Liver (tissue), 3 donors: ENCODE measurements around the gene USF2.

Source experiments
- CTCF ChIP-seq: fragments of 150-350 bp; IDR thresholded peaks from 2 replicates; pipeline ENCODE4 v1.5.1; 2017; ENCODE audit warnings: improper control_type of control experiment, low read depth, low read length; ENCODE audit not compliant: missing input control
- EGR1 ChIP-seq, 2 donors: IDR thresholded peaks; 2 replicates each; pipeline ENCODE4 v1.6.1; 2016 to 2018; ENCODE audit warnings: antibody characterized with exemption in 2 of 2, low read depth in 2 of 2
- HNF4G ChIP-seq: IDR thresholded peaks from 2 replicates; pipeline ENCODE4 v1.6.1; 2016; ENCODE audit warnings: antibody characterized with exemption
- JUND ChIP-seq, 2 donors: IDR thresholded peaks; 2 replicates each; pipeline ENCODE4 v1.6.1; 2016; ENCODE audit warnings: antibody characterized with exemption in 2 of 2
- NR2F2 ChIP-seq: IDR thresholded peaks from 2 replicates; pipeline ENCODE4 v1.6.1; 2016; ENCODE audit warnings: antibody characterized with exemption
- RAD21 ChIP-seq, 2 donors: IDR thresholded peaks; 2 replicates each; pipeline ENCODE4 v1.6.1; 2016; ENCODE audit warnings: antibody characterized with exemption in 2 of 2, mild to moderate bottlenecking in 2 of 2
- RXRA ChIP-seq, 2 donors: IDR thresholded peaks; 2 replicates each; pipeline ENCODE4 v1.6.1; 2017 to 2018; ENCODE audit warnings: antibody characterized with exemption in 2 of 2, mild to moderate bottlenecking in 1 of 2
- SP1 ChIP-seq: IDR thresholded peaks from 2 replicates; pipeline ENCODE4 v1.6.1; 2018; ENCODE audit warnings: antibody characterized with exemption, mild to moderate bottlenecking
- TAF1 ChIP-seq: conservative IDR thresholded peaks from 2 replicates; pipeline ENCODE4 v1.6.1; 2016; ENCODE audit warnings: antibody characterized with exemption, mild to moderate bottlenecking
- YY1 ChIP-seq: IDR thresholded peaks from 2 replicates; pipeline ENCODE4 v1.6.1; 2016; ENCODE audit warnings: antibody characterized with exemption, mild to moderate bottlenecking
- TF ChIP-seq, protein P1 (sequence below): IDR thresholded peaks from 2 replicates; pipeline ENCODE4 v1.6.1; 2016; ENCODE audit warnings: antibody characterized with exemption, mild to moderate bottlenecking
- TF ChIP-seq, protein P2 (sequence below): IDR thresholded peaks from 2 replicates; pipeline ENCODE4 v1.6.1; 2016; ENCODE audit warnings: antibody characterized with exemption
- TF ChIP-seq, protein P3 (sequence below): IDR thresholded peaks from 2 replicates; pipeline ENCODE4 v1.6.1; 2016; ENCODE audit warnings: antibody characterized with exemption
- donor health status: healthy.
- donor health status: healthy.

- TF ChIP-seq SP1 (peak; percentile 76), CTCF (no peak), YY1 (no peak), RXRA (IDR thresholded peaks at IDR 0.05) (peak; percentile 80 to 85), EGR1 (IDR thresholded peaks at IDR 0.05; ENCODE audit: low read depth in 2 of 2) (no peak), NR2F2 (peak; percentile 36), HNF4G (no peak), RAD21 (IDR thresholded peaks at IDR 0.05) (no peak), TAF1 (no peak), JUND (IDR thresholded peaks at IDR 0.05) (no peak)
- TF ChIP-seq, protein P1, sequence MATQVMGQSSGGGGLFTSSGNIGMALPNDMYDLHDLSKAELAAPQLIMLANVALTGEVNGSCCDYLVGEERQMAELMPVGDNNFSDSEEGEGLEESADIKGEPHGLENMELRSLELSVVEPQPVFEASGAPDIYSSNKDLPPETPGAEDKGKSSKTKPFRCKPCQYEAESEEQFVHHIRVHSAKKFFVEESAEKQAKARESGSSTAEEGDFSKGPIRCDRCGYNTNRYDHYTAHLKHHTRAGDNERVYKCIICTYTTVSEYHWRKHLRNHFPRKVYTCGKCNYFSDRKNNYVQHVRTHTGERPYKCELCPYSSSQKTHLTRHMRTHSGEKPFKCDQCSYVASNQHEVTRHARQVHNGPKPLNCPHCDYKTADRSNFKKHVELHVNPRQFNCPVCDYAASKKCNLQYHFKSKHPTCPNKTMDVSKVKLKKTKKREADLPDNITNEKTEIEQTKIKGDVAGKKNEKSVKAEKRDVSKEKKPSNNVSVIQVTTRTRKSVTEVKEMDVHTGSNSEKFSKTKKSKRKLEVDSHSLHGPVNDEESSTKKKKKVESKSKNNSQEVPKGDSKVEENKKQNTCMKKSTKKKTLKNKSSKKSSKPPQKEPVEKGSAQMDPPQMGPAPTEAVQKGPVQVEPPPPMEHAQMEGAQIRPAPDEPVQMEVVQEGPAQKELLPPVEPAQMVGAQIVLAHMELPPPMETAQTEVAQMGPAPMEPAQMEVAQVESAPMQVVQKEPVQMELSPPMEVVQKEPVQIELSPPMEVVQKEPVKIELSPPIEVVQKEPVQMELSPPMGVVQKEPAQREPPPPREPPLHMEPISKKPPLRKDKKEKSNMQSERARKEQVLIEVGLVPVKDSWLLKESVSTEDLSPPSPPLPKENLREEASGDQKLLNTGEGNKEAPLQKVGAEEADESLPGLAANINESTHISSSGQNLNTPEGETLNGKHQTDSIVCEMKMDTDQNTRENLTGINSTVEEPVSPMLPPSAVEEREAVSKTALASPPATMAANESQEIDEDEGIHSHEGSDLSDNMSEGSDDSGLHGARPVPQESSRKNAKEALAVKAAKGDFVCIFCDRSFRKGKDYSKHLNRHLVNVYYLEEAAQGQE, result no peak
- TF ChIP-seq, protein P2, sequence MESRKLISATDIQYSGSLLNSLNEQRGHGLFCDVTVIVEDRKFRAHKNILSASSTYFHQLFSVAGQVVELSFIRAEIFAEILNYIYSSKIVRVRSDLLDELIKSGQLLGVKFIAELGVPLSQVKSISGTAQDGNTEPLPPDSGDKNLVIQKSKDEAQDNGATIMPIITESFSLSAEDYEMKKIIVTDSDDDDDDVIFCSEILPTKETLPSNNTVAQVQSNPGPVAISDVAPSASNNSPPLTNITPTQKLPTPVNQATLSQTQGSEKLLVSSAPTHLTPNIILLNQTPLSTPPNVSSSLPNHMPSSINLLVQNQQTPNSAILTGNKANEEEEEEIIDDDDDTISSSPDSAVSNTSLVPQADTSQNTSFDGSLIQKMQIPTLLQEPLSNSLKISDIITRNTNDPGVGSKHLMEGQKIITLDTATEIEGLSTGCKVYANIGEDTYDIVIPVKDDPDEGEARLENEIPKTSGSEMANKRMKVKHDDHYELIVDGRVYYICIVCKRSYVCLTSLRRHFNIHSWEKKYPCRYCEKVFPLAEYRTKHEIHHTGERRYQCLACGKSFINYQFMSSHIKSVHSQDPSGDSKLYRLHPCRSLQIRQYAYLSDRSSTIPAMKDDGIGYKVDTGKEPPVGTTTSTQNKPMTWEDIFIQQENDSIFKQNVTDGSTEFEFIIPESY, result no peak
- TF ChIP-seq, protein P3, sequence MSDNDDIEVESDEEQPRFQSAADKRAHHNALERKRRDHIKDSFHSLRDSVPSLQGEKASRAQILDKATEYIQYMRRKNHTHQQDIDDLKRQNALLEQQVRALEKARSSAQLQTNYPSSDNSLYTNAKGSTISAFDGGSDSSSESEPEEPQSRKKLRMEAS, result peak; percentile 51
Measured at GRCh38 chr19:35279985-35280821, 11.4 kb downstream of the USF2 start.
